Nephron progenitor cell (in vitro differentiated cells): ENCODE results near the gene UBE2QL1.

Experiments
- DNase-seq: peaks from one replicate; pipeline ENCODE4 v3.0.0; 2021
- H3K27ac Mint-ChIP-seq: 2 replicates; pipeline ENCODE4 v1.8.0; 2021; ENCODE audit warnings: mild to moderate bottlenecking, moderate library complexity, mixed read lengths
- H3K27me3 Mint-ChIP-seq: 2 replicates; pipeline ENCODE4 v1.8.0; 2021; ENCODE audit warnings: mild to moderate bottlenecking, low read depth, mixed read lengths; ENCODE audit not compliant: poor library complexity
- H3K36me3 Mint-ChIP-seq: 2 replicates; pipeline ENCODE4 v1.8.0; 2021; ENCODE audit warnings: low read depth, mixed read lengths
- H3K4me1 Mint-ChIP-seq: 2 replicates; pipeline ENCODE4 v1.8.0; 2021; ENCODE audit warnings: mixed read lengths
- H3K4me3 Mint-ChIP-seq: 2 replicates; pipeline ENCODE4 v1.8.0; 2021; ENCODE audit warnings: mild to moderate bottlenecking, moderate library complexity, mixed read lengths
- H3K9me3 Mint-ChIP-seq: 2 replicates; pipeline ENCODE4 v1.8.0; 2021; ENCODE audit warnings: mild to moderate bottlenecking, moderate library complexity, mixed read lengths
- CTCF ChIP-seq: fragments of 200-600 bp; sonication (generic); IDR thresholded peaks from 2 replicates; pipeline ENCODE4 v1.5.0; 2021; ENCODE audit warnings: antibody characterized with exemption

UBE2QL1 gene

GRCh38 chr5:6484899-6485298 is 36.2 kb downstream of the UBE2QL1 start:
- TF ChIP-seq CTCF = no peak
- Mint-ChIP-seq H3K4me1 (peaks cover 18% of the 10 kb centered on the region), H3K27me3 (peaks cover 30% of the 10 kb centered on the region), H3K36me3 (no peaks in the 10 kb centered on the region), H3K27ac (no peak overlapping the region), H3K4me3 (no peak overlapping the region), H3K9me3 (no peaks in the 10 kb centered on the region)
- no peak for DNase-seq

GRCh38 chr5:6485441-6485840 is 36.8 kb downstream of the UBE2QL1 start:
- Mint-ChIP-seq H3K27ac (no peak overlapping the region), H3K27me3 (peaks cover 36% of the 10 kb centered on the region), H3K4me3 (no peak overlapping the region), H3K9me3 (no peaks in the 10 kb centered on the region), H3K4me1 (peaks cover 18% of the 10 kb centered on the region), H3K36me3 (no peaks in the 10 kb centered on the region)
- no peak for DNase-seq
- TF ChIP-seq CTCF = no peak

GRCh38 chr5:6486074-6486473 is 37.4 kb downstream of the UBE2QL1 start:
- Mint-ChIP-seq H3K27me3 (peaks cover 42% of the 10 kb centered on the region), H3K36me3 (no peaks in the 10 kb centered on the region), H3K9me3 (no peaks in the 10 kb centered on the region), H3K4me3 (no peak overlapping the region), H3K4me1 (peaks cover 20% of the 10 kb centered on the region), H3K27ac (no peak overlapping the region)
- no peak for DNase-seq
- TF ChIP-seq CTCF = no peak

- Mint-ChIP-seq H3K27ac (no peak overlapping the region), H3K27me3 (peaks cover 52% of the 10 kb centered on the region), H3K4me1 (peaks cover 30% of the 10 kb centered on the region), H3K9me3 (no peaks in the 10 kb centered on the region), H3K4me3 (no peak overlapping the region), H3K36me3 (peaks cover 5% of the 10 kb centered on the region)
- TF ChIP-seq CTCF = no peak
- no peak for DNase-seq
Observed at GRCh38 chr5:6487081-6487480, 38.4 kb downstream of the UBE2QL1 start.

- H3K27me3 Mint-ChIP-seq = peaks cover 59% of the 10 kb centered on the region
- no peak overlapping the region for H3K4me3 Mint-ChIP-seq
- H3K4me1 Mint-ChIP-seq = peaks cover 32% of the 10 kb centered on the region
- H3K9me3 Mint-ChIP-seq = no peaks in the 10 kb centered on the region
- no peak for DNase-seq
- TF ChIP-seq CTCF = no peak
- no peak overlapping the region for H3K27ac Mint-ChIP-seq
- peaks cover 7% of the 10 kb centered on the region for H3K36me3 Mint-ChIP-seq
Observed at GRCh38 chr5:6488021-6488420, 39.4 kb downstream of the UBE2QL1 start.

- H3K27ac Mint-ChIP-seq = no peak overlapping the region
- H3K27me3 Mint-ChIP-seq = peaks cover 65% of the 10 kb centered on the region
- DNase-seq = no peak
- no peaks in the 10 kb centered on the region for H3K9me3 Mint-ChIP-seq
- H3K36me3 Mint-ChIP-seq = peaks cover 7% of the 10 kb centered on the region
- peaks cover 31% of the 10 kb centered on the region for H3K4me1 Mint-ChIP-seq
- no peak for TF ChIP-seq CTCF
- H3K4me3 Mint-ChIP-seq = no peak overlapping the region
Observed at GRCh38 chr5:6489643-6490185, 41.1 kb downstream of the UBE2QL1 start.
